ENCODE data around the gene C6orf89.
"Not testable (repeated sequence)": the region's sequence is repeated elsewhere in the genome, so short reads cannot be mapped to it uniquely, and the experiment has no call there.

C6orf89 gene

DNA sequence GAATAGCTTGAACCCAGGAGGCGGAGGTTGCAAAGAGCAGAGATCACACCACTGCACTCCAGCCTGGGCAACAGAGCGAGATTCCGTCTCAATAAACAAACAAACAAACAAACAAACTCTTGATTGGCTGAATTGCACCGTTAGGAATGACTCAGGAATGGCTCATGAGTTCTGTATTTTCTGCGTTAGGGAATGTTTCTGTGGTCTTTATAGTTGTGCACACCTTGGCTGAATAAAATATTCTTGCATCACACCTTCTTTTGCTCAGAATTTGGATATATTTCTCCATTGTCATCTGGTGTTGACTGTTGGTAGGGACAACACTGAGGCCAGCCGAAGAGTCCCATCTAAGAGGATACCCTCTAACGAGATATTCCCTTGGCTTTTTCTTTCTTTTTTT lies 49.1 kb downstream of the C6orf89 start:
- Histone ChIP-seq H3K9me3 (ENCODE audit: control insufficient read depth, low read length) (no peaks in the 10 kb centered on the region), H3K36me3 (ENCODE audit: control insufficient read depth, insufficient read depth, low read length) (no peaks in the 10 kb centered on the region), H3K9ac (ENCODE audit: low read length) (no peak overlapping the region), H3K4me1 (ENCODE audit: control insufficient read depth, insufficient read depth, low read length) (no peaks in the 10 kb centered on the region), H3K27me3 (ENCODE audit: control insufficient read depth, insufficient read depth, low read length) (no peaks in the 10 kb centered on the region), H3K4me3 (ENCODE audit: low read length) (no peak overlapping the region)

DNA sequence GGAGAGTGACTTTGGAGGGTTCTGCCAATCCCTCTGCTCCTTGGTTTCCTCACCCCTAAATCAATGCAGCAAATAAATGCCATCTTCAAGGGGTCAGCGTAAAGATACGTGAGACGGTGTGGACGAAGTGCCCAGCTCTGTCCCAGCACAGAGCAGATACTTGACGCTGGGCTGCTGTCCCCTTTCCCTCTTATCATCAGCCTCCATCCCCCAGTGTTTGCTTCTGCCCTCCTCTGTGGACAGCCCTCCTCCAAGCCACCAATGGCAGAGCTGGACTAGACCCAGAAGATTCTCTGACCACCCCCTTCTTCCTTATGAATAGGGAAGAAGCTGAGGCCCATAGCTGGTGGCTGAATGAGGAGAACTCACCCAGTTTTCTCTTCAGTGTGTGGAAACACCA lies 51.1 kb downstream of the C6orf89 start:
- H3K9ac ChIP-seq (ENCODE audit: low read length): no peak overlapping the region
- no peaks in the 10 kb centered on the region for H3K4me1 ChIP-seq (ENCODE audit: control insufficient read depth, insufficient read depth, low read length)
- H3K4me3 ChIP-seq (ENCODE audit: low read length): no peak overlapping the region
- no peaks in the 10 kb centered on the region for H3K9me3 ChIP-seq (ENCODE audit: control insufficient read depth, low read length)
- H3K27me3 ChIP-seq (ENCODE audit: control insufficient read depth, insufficient read depth, low read length): no peaks in the 10 kb centered on the region
- H3K36me3 ChIP-seq (ENCODE audit: control insufficient read depth, insufficient read depth, low read length): no peaks in the 10 kb centered on the region

DNA sequence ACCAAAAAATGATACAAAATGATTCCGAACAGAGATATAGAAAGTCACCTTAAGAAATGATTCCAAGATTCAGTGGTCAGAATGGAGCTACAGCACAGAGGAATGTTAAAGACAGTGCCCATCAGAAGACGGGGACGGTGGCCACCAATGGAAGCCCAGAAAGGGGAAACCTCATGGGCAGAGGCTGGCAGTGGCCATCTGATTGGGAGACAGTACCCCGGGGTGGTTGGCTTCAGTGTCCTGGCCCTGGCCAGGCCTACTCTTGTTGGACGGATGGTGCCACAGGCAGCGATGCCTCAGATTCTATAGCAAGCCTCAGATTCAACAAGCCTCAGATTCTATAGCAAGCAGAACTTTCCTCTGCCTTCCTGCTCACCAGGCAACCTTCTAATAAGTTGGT lies 52.1 kb downstream of the C6orf89 start:
- H3K36me3 ChIP-seq (ENCODE audit: control insufficient read depth, insufficient read depth, low read length): no peaks in the 10 kb centered on the region
- no peaks in the 10 kb centered on the region for H3K27me3 ChIP-seq (ENCODE audit: control insufficient read depth, insufficient read depth, low read length)
- H3K9me3 ChIP-seq (ENCODE audit: control insufficient read depth, low read length): no peaks in the 10 kb centered on the region
- no peak overlapping the region for H3K4me3 ChIP-seq (ENCODE audit: low read length)
- no peak overlapping the region for H3K9ac ChIP-seq (ENCODE audit: low read length)
- no peaks in the 10 kb centered on the region for H3K4me1 ChIP-seq (ENCODE audit: control insufficient read depth, insufficient read depth, low read length)

DNA sequence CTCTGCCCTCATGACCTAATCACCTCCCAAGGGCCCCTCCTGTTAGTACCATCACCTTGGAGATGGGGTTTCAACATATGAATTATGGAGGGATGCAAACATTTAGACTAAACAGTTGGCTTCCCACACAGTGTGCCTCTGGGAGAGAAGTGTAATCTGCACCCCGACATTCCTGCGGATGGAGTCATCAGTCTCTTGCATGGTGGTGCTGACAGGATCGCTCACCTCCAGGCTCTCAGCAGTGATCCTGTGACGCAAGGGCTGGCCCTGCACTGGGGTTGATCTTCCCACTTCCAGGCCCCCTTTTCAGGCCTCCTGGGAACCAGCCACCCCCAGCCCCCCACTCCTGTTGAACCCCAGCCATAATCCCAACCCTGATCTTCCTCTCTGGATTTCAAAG lies 52.8 kb downstream of the C6orf89 start:
- no peak overlapping the region for H3K9ac ChIP-seq (ENCODE audit: low read length)
- no peaks in the 10 kb centered on the region for H3K4me1 ChIP-seq (ENCODE audit: control insufficient read depth, insufficient read depth, low read length)
- no peaks in the 10 kb centered on the region for H3K9me3 ChIP-seq (ENCODE audit: control insufficient read depth, low read length)
- H3K27me3 ChIP-seq (ENCODE audit: control insufficient read depth, insufficient read depth, low read length): no peaks in the 10 kb centered on the region
- H3K36me3 ChIP-seq (ENCODE audit: control insufficient read depth, insufficient read depth, low read length): no peaks in the 10 kb centered on the region
- no peak overlapping the region for H3K4me3 ChIP-seq (ENCODE audit: low read length)

DNA sequence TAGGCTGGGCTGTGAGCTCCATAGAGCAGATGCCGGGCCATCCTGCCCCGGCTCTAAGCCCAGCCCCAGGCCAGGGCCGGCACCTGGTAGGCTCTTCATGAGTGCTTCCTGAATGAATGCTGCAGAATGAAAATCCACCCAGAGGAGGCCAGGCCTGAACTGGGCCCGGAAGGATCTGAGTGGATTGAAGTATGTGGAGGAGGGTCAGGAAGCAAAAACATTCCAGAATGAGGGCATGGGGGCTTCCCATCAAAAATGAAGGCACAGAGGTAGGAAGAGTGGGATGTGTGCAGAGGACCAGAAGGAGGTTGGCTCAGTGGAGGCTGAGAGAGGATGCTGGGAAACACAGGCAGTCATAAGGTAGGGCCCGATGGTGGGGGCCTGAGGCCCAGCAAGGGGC lies 53.3 kb downstream of the C6orf89 start:
- not testable (repeated sequence) for H3K27me3 ChIP-seq (ENCODE audit: control insufficient read depth, insufficient read depth, low read length); H3K4me1 ChIP-seq (ENCODE audit: control insufficient read depth, insufficient read depth, low read length); H3K9me3 ChIP-seq (ENCODE audit: control insufficient read depth, low read length); H3K36me3 ChIP-seq (ENCODE audit: control insufficient read depth, insufficient read depth, low read length); H3K4me3 ChIP-seq (ENCODE audit: low read length); H3K9ac ChIP-seq (ENCODE audit: low read length)

DNA sequence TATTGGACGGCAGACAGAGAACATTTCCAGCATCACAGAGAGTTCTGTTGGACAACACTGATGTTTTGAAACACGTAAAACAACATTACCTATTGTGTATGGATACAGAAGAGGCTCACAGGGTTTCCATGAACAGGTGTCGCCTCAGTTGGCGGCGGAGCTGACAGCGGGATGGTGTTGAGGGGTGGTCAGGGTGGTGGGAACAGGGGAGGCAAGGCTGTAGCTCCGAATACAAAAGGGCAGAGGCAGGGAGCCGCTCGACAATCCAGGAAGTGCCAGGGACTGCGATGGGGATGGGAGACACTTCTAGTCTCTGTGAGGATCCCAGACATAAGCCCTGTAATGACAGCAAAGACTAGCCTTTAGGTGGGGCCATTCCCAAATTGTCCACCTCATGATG lies 54.3 kb downstream of the C6orf89 start:
- Histone ChIP-seq H3K4me3 (ENCODE audit: low read length) (no peak overlapping the region), H3K9ac (ENCODE audit: low read length) (no peak overlapping the region), H3K36me3 (ENCODE audit: control insufficient read depth, insufficient read depth, low read length) (no peaks in the 10 kb centered on the region), H3K27me3 (ENCODE audit: control insufficient read depth, insufficient read depth, low read length) (no peaks in the 10 kb centered on the region), H3K4me1 (ENCODE audit: control insufficient read depth, insufficient read depth, low read length) (no peaks in the 10 kb centered on the region), H3K9me3 (ENCODE audit: control insufficient read depth, low read length) (no peaks in the 10 kb centered on the region)

DNA sequence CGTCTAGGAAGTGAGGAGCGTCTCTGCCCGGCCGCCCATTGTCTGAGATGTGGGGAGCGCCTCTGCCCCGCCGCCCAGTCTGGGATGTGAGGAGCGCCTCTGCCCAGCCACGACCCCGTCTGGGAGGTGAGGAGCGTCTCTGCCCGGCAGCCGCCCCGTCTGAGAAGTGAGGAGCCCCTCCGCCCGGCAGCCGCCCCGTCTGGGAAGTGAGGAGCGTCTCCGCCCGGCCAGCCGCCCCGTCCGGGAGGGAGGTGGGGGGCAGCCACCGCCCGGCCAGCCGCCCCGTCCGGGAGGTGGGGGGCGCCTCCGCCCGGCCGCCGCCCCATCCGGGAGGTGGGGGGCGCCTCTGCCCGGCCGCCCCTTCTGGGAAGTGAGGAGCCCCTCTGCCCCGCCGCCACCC lies 55.8 kb downstream of the C6orf89 start:
- H3K4me3 ChIP-seq (ENCODE audit: low read length); H3K9me3 ChIP-seq (ENCODE audit: control insufficient read depth, low read length); H3K36me3 ChIP-seq (ENCODE audit: control insufficient read depth, insufficient read depth, low read length); H3K9ac ChIP-seq (ENCODE audit: low read length); H3K27me3 ChIP-seq (ENCODE audit: control insufficient read depth, insufficient read depth, low read length); H3K4me1 ChIP-seq (ENCODE audit: control insufficient read depth, insufficient read depth, low read length): not testable (repeated sequence)

DNA sequence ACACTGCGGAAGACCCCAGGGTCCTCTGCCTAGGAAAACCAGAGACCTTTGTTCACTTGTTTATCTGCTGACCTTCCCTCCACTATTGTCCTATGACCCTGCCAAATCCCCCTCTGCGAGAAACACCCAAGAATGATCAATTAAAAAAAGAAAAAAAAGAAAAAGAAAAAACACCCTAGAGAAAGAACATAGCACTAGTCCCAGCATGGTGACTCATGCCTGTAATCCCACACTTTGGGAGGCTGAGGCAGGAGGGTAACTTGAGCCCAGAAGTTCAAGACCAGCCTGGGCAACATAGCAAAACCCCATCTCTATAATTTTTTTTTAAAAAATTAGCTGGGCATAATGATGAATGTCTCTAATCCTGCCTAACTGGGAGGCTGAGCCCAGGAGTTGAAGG lies 56.6 kb downstream of the C6orf89 start:
- not testable (repeated sequence) for H3K4me1 ChIP-seq (ENCODE audit: control insufficient read depth, insufficient read depth, low read length); H3K36me3 ChIP-seq (ENCODE audit: control insufficient read depth, insufficient read depth, low read length); H3K4me3 ChIP-seq (ENCODE audit: low read length); H3K27me3 ChIP-seq (ENCODE audit: control insufficient read depth, insufficient read depth, low read length); H3K9me3 ChIP-seq (ENCODE audit: control insufficient read depth, low read length); H3K9ac ChIP-seq (ENCODE audit: low read length)

DNA sequence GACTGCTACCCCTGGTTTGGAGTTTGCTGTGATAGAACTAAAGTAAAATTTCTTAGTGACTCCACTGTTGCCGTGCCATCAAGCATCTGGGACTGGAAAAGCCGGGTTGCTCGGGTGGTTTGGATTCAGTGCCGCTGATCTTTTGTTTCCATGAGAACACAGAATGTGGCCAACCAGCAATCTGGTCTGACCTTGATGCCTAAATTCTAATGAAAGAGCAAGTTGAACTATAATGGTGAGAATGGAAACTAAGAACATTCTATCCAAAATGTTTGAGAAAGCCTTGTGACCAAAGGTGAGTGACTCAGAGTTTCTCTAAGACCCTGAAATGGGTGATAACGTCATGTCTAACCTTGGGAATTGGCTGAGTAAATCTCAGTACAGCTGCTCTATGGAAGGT lies 58.9 kb downstream of the C6orf89 start:
- no peaks in the 10 kb centered on the region for H3K9me3 ChIP-seq (ENCODE audit: control insufficient read depth, low read length)
- H3K36me3 ChIP-seq (ENCODE audit: control insufficient read depth, insufficient read depth, low read length): no peaks in the 10 kb centered on the region
- H3K27me3 ChIP-seq (ENCODE audit: control insufficient read depth, insufficient read depth, low read length): no peaks in the 10 kb centered on the region
- H3K4me3 ChIP-seq (ENCODE audit: low read length): no peak overlapping the region
- H3K9ac ChIP-seq (ENCODE audit: low read length): no peak overlapping the region
- no peaks in the 10 kb centered on the region for H3K4me1 ChIP-seq (ENCODE audit: control insufficient read depth, insufficient read depth, low read length)

DNA sequence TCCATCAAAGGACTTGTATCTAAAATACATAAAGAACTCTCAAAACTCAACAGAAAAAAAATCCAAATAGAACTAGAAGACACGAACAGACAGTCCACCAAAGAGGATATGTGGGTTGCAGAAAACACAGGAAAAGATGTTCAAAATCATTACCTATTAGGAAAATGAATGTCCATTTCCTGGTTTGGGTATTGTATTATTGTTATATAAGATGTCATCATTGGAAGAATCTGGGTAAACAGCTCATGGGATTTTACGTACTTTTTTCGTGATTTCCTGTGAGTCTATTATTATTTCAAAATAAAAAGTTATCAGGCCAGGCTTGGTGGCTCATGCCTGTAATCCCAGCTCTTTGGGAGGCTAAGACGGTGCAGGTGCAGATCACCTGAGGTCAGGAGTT lies 59.5 kb downstream of the C6orf89 start:
- H3K36me3 ChIP-seq (ENCODE audit: control insufficient read depth, insufficient read depth, low read length): no peaks in the 10 kb centered on the region
- H3K4me1 ChIP-seq (ENCODE audit: control insufficient read depth, insufficient read depth, low read length): no peaks in the 10 kb centered on the region
- H3K27me3 ChIP-seq (ENCODE audit: control insufficient read depth, insufficient read depth, low read length): no peaks in the 10 kb centered on the region
- H3K9me3 ChIP-seq (ENCODE audit: control insufficient read depth, low read length): no peaks in the 10 kb centered on the region
- no peak overlapping the region for H3K9ac ChIP-seq (ENCODE audit: low read length)
- H3K4me3 ChIP-seq (ENCODE audit: low read length): no peak overlapping the region

DNA sequence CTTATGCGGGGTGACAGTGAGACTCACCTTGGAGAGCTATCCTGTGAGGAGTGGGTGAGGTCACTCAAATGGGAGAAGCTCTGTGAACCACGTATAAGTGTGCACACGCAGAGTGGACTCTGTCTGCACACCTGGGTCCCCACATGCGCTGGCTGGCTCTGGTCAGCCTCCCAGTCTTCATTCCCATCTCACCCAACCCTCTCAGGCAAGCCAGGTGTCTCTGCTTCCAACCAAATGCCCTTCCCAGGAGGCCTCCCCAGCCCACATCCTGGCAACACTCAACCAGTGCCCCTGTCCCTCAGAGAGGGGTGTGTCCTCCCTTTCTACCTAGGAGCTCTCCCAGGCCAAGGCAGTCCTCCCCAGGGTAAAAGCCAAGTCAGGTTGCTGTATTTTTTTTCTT lies 60.8 kb downstream of the C6orf89 start:
- Histone ChIP-seq H3K4me1 (ENCODE audit: control insufficient read depth, insufficient read depth, low read length) (no peaks in the 10 kb centered on the region), H3K9me3 (ENCODE audit: control insufficient read depth, low read length) (no peaks in the 10 kb centered on the region), H3K36me3 (ENCODE audit: control insufficient read depth, insufficient read depth, low read length) (no peaks in the 10 kb centered on the region), H3K27me3 (ENCODE audit: control insufficient read depth, insufficient read depth, low read length) (no peaks in the 10 kb centered on the region), H3K9ac (ENCODE audit: low read length) (no peak overlapping the region), H3K4me3 (ENCODE audit: low read length) (no peak overlapping the region)

DNA sequence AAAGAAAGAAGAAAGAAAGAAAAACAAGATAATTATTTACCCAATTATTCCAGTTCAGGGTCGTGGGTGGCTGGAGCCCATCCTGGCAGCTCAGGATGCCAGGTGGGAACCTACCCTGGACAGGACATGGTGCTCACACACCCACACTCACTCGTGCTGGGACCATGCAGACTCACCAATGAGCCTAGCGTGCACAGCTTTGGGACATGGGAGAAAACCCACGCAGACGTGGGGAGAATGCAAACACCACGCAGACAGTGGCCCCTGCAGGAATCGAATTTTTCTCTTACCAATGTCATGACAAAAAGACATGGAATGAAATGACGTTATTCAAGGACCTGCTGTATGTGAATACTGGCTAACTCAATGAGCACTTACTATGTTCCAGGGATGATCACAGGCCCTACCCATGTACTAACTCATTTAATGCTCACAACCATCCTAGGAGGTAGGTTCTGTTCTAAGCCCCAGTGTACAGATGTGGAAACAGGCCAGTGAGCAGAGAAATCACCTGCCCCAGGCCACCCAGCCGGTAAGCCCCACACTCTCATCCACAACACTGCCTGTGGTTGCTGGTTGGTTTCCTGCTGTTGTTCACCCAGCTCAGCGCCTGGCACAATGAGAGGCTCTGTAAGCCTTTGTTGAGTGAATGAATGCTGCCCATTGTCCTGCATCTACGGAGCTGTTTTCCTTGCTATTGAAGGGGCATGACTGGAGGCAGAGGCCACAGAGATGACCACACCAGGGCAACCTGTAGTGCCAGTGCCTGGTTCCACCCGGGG lies 62.0 kb downstream of the C6orf89 start:
- H3K9ac ChIP-seq (ENCODE audit: low read length): no peak overlapping the region
- no peaks in the 10 kb centered on the region for H3K27me3 ChIP-seq (ENCODE audit: control insufficient read depth, insufficient read depth, low read length)
- H3K4me3 ChIP-seq (ENCODE audit: low read length): no peak overlapping the region
- H3K4me1 ChIP-seq (ENCODE audit: control insufficient read depth, insufficient read depth, low read length): no peaks in the 10 kb centered on the region
- H3K9me3 ChIP-seq (ENCODE audit: control insufficient read depth, low read length): no peaks in the 10 kb centered on the region
- H3K36me3 ChIP-seq (ENCODE audit: control insufficient read depth, insufficient read depth, low read length): no peaks in the 10 kb centered on the region

DNA sequence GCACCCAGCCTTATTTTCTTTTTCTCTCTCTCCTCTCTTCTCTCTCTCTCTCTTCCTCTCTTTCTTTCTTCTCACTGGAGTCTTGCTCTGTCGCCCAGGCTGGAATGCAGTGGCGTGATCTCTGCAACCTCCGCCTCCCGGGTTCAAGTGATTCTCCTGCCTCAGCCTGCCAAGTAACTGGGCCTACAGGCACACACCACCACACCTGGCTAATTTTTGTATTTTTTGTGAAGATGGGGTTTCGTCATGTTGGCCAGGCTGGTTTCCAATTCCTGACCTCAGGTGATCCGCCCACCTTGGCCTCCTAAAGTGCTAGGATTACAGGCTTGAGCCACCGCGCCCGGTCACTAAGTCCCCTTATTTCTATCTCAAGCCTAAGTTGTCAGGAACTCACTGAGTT lies 63.3 kb downstream of the C6orf89 start:
- not testable (repeated sequence) for H3K9me3 ChIP-seq (ENCODE audit: control insufficient read depth, low read length); H3K36me3 ChIP-seq (ENCODE audit: control insufficient read depth, insufficient read depth, low read length); H3K9ac ChIP-seq (ENCODE audit: low read length); H3K27me3 ChIP-seq (ENCODE audit: control insufficient read depth, insufficient read depth, low read length); H3K4me1 ChIP-seq (ENCODE audit: control insufficient read depth, insufficient read depth, low read length); H3K4me3 ChIP-seq (ENCODE audit: low read length)

Measured in mucosa of stomach (tissue), 1 donor.